Skeletal muscle satellite cell (primary cell): Measurements from ENCODE around the gene SMLR1. TPM values are rescaled to one million over a fixed set of nuclear protein-coding genes. Genes with fewer than 3 reads are reported as not detected.

ENCODE experiments used
- H3K27me3 ChIP-seq: 2 replicates; pipeline ENCODE4 v1.7.0; 2013; ENCODE audit warnings: low read length; ENCODE audit not compliant: control insufficient read depth, insufficient read depth
- H3K36me3 ChIP-seq: 2 replicates; pipeline ENCODE4 v1.7.0; 2013; ENCODE audit warnings: mild to moderate bottlenecking, control low read depth, low read length; ENCODE audit not compliant: insufficient read depth
- H3K4me1 ChIP-seq: 2 replicates; pipeline ENCODE4 v1.7.0; 2013; ENCODE audit warnings: low read length; ENCODE audit not compliant: control insufficient read depth, insufficient read depth
- H3K4me2 ChIP-seq: 2 replicates; pipeline ENCODE4 v1.7.0; 2013; ENCODE audit warnings: mild to moderate bottlenecking, low read length
- H3K4me3 ChIP-seq: 2 replicates; pipeline ENCODE4 v1.7.0; 2013; ENCODE audit warnings: low read length
- H3K9ac ChIP-seq: 2 replicates; pipeline ENCODE4 v1.7.0; 2013; ENCODE audit warnings: mild to moderate bottlenecking, low read depth, low read length, moderate library complexity
- H3K9me3 ChIP-seq: replicated peaks from 2 replicates; pipeline ENCODE4 v1.7.0; 2013; ENCODE audit warnings: mild to moderate bottlenecking, control low read depth, low read length
- total RNA-seq: library from RNA; depleted of rRNA; stranded (reverse); fragments of >200 nt; gene quantifications from 2 replicates; pipeline ENCODE4 v1.2.3, GENCODE V29; 2012; rRNA removed

SMLR1 gene
- total RNA-seq, result not detected in 2 replicates

DNA sequence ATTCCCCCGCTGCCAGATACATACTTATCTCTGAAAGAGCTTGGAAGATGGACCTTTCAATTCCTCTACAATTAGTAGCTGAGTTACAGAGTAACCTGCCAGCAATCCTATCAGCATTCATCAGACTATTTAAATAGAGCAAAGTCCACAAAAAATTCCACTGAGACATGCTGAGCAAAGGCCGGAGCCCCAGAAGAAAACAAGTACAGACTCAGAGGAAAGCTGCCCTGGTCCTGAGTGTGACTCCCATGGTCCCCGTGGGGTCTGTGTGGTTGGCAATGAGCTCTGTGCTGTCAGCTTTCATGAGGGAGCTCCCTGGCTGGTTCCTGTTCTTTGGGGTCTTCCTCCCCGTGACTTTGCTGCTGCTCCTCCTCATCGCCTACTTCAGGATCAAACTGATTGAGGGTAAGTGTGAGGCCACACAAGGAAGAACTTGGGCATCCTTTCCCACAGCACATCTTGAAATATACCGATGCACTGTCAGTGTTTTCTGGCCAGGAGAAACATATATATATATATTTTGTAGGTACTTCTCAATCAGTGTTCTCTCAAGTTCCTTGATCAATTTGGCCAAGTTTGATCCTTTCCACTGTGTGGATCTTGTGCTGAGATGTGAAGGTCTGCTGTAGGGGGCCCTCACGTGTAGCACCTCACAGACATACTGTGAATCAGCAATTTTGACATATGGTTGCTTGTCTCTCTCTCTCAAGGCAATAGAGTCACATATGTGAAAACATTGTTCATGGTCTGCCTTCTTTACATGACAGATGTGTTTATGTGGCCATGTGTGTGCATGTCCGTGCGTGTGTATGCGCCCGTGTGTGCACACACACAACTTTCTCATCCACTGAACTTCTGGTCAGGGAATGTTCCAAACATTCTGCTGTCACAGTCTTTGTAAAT lies at the start of gene SMLR1:
SMLR1 (plus strand) TSS at position 160 of the 903 bp plus-strand sequence; CDS start at position 168, 8 bp downstream.
- H3K9ac ChIP-seq, result no peak within 1 kb of the TSS
- no peak within 1 kb of the TSS for H3K4me2 ChIP-seq
- H3K36me3 ChIP-seq, result no peaks in the 10 kb centered on the region
- H3K9me3 ChIP-seq, result no peaks in the 10 kb centered on the region
- no peak within 1 kb of the TSS for H3K4me3 ChIP-seq
- H3K4me1 ChIP-seq, result no peaks in the 10 kb centered on the region
- no peaks in the 10 kb centered on the region for H3K27me3 ChIP-seq

- peak overlapping the region; percentile 11 for H3K9ac ChIP-seq
- H3K4me3 ChIP-seq, result peak overlapping the region; percentile 19
- peaks cover 15% of the 10 kb centered on the region for H3K4me1 ChIP-seq
- peak overlapping the region; percentile 61 for H3K4me2 ChIP-seq
- no peaks in the 10 kb centered on the region for H3K27me3 ChIP-seq
- H3K36me3 ChIP-seq, result no peaks in the 10 kb centered on the region
- no peaks in the 10 kb centered on the region for H3K9me3 ChIP-seq
Observed at GRCh38 chr6:130778946-130779657, 48.1 kb upstream of the SMLR1 start.

DNA sequence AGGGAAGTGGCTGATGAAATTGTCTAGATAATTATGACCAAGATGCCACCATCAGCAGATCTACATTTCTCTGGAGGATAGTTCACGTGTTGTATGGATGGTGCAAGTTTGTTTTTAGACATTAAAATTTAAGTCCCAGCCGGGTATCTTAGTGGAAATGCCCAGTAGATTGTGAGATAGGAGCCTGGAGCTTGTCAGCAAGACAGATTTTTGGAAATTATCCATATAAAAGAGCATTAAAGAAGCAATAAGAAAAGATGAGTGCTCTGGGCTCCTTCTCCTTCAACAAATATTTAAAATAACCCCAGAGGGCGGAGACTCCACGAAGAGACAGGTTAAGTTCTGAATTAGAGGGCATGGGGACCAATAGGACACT lies 47.6 kb upstream of the SMLR1 start:
- Histone ChIP-seq H3K9me3 (no peaks in the 10 kb centered on the region), H3K4me3 (peak overlapping the region; percentile 19), H3K36me3 (no peaks in the 10 kb centered on the region), H3K27me3 (no peaks in the 10 kb centered on the region), H3K4me2 (peak overlapping the region; percentile 61), H3K4me1 (peaks cover 15% of the 10 kb centered on the region), H3K9ac (no peak overlapping the region)

DNA sequence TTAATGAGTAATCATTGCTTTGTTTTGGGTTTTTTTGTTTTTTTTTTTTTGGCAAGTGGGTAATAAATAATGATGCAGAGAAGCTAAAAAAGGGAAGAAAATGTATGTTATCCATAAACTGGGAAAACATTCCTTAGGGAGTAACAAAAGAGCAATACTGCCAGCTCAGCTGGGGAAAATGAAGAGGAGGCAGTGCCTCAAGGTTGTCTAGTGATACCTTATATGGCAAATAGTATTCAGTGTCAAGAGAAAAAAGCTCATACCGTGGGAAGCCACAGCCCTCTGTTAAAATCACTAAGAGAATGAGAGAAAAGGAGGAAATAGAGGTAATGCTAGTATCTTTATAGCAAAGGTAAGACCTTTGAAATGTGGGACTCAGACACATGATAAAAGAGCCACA lies 47.1 kb upstream of the SMLR1 start:
- no peaks in the 10 kb centered on the region for H3K9me3 ChIP-seq

DNA sequence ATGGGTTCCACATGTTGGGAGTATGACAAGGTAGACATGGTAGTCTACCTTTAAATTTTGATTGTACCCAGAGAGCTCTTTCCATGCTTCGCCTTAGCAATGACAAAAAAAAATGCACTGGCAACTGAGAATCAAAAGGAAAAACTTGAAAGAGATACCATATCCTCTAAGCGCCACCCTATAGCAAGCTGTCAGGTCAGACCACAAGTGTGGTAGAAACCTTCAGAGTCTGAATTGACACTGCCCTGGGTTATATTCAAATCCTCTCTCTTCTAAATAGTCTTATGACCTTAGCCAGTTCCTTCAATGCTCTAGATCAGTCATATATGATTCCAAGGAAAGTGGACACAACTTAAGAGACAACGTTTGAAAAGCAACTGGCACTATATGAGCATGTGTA lies 45.6 kb upstream of the SMLR1 start:
- H3K4me2 ChIP-seq, result no peak overlapping the region
- no peaks in the 10 kb centered on the region for H3K36me3 ChIP-seq
- no peak overlapping the region for H3K9ac ChIP-seq
- H3K4me3 ChIP-seq, result no peak overlapping the region
- no peaks in the 10 kb centered on the region for H3K27me3 ChIP-seq
- H3K9me3 ChIP-seq, result no peaks in the 10 kb centered on the region
- H3K4me1 ChIP-seq, result peaks cover 15% of the 10 kb centered on the region

More for the DNA sequence above, 47.1 kb upstream of the SMLR1 start:
- no peak overlapping the region for H3K9ac ChIP-seq
- H3K4me1 ChIP-seq, result peaks cover 15% of the 10 kb centered on the region
- no peak overlapping the region for H3K4me2 ChIP-seq
- no peak overlapping the region for H3K4me3 ChIP-seq
- H3K36me3 ChIP-seq, result no peaks in the 10 kb centered on the region
- no peaks in the 10 kb centered on the region for H3K27me3 ChIP-seq

DNA sequence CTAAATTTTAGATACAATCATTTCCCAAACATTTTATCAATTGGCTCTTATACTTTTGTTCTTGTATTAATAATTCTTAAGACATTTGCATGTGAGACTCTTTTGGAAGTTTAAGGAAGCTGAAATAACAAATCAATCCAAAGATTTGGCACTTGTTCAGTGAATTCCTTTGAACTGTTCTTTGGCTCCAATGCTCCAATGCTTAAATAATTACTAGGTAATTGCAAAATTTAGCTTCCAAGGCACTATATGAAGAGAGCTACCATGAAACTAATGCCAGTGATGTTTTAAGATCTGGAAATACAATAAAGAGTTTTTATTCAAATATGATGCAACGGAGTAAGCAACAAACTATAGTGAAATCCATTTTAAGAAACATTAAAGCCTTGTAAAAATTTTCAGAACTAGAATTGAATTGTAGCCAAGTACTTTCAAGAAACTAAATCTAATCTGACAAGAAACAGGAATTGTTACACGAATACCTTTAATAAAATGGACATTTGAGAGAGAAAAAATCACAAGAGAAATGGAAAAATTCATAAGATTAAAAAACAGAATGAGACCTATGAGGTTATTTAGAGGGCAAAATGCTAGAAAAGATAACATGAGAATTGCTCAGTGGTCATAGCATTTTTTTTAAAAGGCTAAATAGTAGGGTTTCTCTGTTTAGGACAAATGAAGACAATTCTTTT lies 43.6 kb upstream of the SMLR1 start:
- H3K9ac ChIP-seq, result no peak overlapping the region
- no peak overlapping the region for H3K4me2 ChIP-seq
- no peaks in the 10 kb centered on the region for H3K27me3 ChIP-seq
- H3K4me1 ChIP-seq, result peaks cover 14% of the 10 kb centered on the region
- H3K4me3 ChIP-seq, result no peak overlapping the region
- H3K9me3 ChIP-seq, result no peaks in the 10 kb centered on the region
- H3K36me3 ChIP-seq, result no peaks in the 10 kb centered on the region

DNA sequence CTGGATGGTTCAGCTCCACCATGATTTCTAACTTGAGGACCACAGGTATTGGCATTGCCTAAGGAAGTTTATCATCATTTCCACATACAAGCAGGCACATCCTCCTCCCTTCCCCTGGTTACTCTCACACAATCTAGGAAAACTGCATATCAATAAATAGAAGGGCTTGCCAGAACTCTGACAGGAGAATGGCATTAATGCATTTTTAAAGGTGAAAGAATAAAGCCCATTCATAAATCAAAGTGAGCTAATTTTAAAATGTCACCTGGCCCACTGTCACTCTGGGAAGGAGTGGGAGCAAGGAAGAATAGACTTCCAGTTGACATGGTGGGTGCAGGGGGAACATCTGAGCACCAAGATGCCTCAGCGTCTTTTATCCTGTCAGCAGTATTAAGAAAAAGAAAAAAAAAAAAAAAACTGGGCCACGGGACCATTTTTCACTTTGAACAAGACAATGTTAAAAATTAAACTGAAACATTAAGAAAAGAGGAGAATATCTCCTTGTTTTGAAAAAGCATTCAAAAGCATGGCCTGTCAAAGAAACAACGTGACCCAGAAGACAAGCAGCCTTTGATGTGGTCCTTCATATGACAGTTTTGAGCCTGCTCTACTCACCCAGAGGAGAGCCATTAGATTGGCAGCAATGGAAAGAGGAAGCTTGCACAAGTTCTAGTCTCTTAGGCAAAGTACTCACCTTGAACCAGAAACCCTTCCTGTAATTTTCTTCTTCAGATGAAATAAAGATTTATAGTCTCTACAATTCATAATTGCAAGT lies 39.3 kb upstream of the SMLR1 start:
- Histone ChIP-seq H3K4me1 (no peaks in the 10 kb centered on the region), H3K36me3 (no peaks in the 10 kb centered on the region), H3K4me3 (no peak overlapping the region), H3K9ac (no peak overlapping the region), H3K4me2 (no peak overlapping the region), H3K9me3 (no peaks in the 10 kb centered on the region), H3K27me3 (no peaks in the 10 kb centered on the region)

DNA sequence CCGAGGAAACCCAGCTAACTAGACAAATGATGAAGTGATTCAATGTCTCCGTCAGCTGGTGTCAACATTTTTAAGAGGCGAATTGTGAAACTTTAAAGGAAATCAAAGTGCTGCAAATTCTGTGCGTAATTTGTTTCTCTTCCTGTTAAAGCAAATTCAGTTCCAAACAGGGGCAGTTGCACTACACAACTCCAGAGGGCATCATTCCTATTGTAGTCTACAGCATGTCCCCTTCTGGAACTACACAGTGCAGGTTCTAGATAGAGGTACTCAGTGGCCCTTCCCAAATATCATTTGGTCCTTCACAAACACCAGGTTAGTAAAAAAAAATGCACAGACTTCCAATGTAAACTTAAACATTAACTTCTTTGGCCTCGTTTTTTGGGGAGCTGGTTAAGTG lies 38.3 kb upstream of the SMLR1 start:
- Histone ChIP-seq H3K36me3 (no peaks in the 10 kb centered on the region), H3K9me3 (no peaks in the 10 kb centered on the region), H3K4me3 (no peak overlapping the region), H3K9ac (no peak overlapping the region), H3K27me3 (no peaks in the 10 kb centered on the region), H3K4me2 (no peak overlapping the region), H3K4me1 (no peaks in the 10 kb centered on the region)

DNA sequence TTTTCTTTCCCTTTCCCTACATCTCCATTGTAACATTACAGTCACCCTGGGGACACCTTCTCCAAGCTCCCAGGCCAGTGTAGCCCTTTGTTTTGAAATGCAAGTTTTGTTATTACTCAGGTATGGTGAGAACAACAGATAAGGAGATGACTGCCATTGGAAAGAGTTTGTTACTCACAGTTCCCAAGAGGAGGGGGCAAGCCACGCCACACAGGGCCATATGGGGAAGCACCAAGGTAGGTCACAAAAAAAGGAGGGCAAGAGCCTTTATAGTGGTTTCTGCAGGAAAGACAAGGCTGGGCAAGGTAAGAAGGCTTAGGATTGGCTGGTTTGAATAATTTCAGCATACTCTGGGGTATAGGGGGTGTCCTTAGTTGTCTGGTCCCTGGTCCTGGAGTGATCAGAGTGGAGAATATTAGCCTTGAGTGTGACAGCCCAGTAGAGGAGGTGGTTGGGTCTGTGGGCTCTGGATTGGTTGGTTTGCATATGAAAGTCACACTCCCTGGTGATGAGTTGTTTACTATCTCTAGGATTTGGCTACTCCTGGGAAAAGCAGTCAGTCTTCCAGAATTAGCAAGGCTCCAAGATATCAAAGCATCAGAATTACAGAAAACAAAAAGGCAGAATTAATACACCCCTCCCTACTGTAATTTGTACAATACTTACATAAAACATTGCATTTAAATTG lies 33.1 kb upstream of the SMLR1 start:
- Histone ChIP-seq H3K36me3 (no peaks in the 10 kb centered on the region), H3K4me2 (no peak overlapping the region), H3K4me1 (peaks cover 10% of the 10 kb centered on the region), H3K27me3 (peaks cover 2% of the 10 kb centered on the region), H3K9ac (no peak overlapping the region), H3K4me3 (no peak overlapping the region), H3K9me3 (no peaks in the 10 kb centered on the region)

DNA sequence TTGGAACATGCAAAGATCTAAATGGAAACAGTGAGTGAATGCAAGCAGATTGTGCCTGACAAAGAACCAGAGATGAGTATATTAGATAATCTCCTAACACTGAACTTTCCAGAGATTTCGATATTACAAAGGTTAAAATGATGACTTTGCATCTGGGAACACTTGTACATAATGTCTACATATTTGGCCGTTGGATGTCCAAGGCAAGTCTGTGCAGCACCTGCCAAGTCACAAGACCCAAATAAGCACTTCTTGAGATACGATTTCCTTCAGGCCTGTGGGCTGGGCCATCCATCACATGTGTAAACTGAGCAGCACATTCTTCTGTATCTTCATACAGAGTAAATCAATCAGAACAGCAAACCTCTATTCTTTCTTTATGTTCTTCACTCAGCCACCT lies 32.5 kb upstream of the SMLR1 start:
- H3K36me3 ChIP-seq, result no peaks in the 10 kb centered on the region
- no peak overlapping the region for H3K9ac ChIP-seq
- H3K4me2 ChIP-seq, result no peak overlapping the region
- peaks cover 2% of the 10 kb centered on the region for H3K27me3 ChIP-seq
- no peaks in the 10 kb centered on the region for H3K9me3 ChIP-seq
- no peak overlapping the region for H3K4me3 ChIP-seq
- peaks cover 10% of the 10 kb centered on the region for H3K4me1 ChIP-seq
